LNCaP clone FGC (cell line): ENCODE measurements around the gene DDX20.

Experiments
- DNase-seq: peaks from one replicate; pipeline ENCODE4 v3.0.0-alpha.2; 2011; ENCODE audit warnings: low read depth
- H3K4me3 ChIP-seq: 2 replicates; pipeline ENCODE4 v1.5.1; 2011; ENCODE audit warnings: mild to moderate bottlenecking, low read depth, low read length, control low read depth
- TF ChIP-seq, protein P1 (sequence below): IDR thresholded peaks from 2 replicates; pipeline ENCODE4 v1.5.1; 2012; ENCODE audit warnings: mild to moderate bottlenecking; ENCODE audit not compliant: control insufficient read depth, insufficient read depth; ENCODE audit errors: extremely low read depth

The DDX20 gene

DNA sequence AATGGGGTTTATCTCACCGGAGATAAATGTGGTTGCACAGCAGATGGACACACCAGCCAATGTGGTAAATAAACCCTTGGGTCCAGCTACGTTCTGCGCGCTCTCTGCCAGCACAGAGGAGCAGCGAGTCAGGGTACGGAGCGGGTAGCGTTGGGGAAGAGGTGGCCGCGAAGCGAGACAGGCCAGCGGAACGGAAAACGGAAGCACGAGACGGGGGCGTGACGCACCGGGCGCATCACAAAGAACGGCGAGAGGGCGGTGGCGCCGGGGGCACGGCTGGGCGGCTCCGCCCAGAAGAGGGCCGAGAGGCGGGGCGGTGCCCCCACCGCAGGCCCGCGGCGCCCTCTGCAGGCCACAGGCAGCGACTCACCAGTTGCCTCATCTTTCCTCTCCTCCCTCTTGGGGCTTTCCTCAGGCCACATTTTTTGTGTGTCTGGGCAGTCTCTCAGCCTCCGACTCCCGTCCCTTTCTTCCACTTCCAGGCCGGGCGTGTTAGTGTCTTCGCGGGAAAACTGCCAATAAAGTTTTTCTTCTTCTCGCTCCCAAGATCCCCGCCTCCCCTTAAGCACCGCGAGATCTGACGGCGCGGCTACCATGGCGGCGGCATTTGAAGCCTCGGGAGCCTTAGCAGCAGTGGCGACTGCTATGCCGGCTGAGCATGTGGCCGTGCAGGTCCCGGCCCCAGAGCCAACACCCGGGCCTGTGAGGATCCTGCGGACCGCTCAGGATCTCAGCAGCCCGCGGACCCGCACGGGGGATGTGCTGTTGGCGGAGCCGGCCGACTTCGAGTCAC, at the start of gene DDX20:
DDX20 (plus strand) TSS at position 571 of the 793 bp plus-strand sequence; CDS start at position 595, 24 bp downstream.
- H3K4me3 ChIP-seq, result peak within 1 kb of the TSS; percentile 88
- TF ChIP-seq, protein P1, sequence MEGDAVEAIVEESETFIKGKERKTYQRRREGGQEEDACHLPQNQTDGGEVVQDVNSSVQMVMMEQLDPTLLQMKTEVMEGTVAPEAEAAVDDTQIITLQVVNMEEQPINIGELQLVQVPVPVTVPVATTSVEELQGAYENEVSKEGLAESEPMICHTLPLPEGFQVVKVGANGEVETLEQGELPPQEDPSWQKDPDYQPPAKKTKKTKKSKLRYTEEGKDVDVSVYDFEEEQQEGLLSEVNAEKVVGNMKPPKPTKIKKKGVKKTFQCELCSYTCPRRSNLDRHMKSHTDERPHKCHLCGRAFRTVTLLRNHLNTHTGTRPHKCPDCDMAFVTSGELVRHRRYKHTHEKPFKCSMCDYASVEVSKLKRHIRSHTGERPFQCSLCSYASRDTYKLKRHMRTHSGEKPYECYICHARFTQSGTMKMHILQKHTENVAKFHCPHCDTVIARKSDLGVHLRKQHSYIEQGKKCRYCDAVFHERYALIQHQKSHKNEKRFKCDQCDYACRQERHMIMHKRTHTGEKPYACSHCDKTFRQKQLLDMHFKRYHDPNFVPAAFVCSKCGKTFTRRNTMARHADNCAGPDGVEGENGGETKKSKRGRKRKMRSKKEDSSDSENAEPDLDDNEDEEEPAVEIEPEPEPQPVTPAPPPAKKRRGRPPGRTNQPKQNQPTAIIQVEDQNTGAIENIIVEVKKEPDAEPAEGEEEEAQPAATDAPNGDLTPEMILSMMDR, result peak; percentile 87
- DNase-seq, result peak; percentile 93

DNA sequence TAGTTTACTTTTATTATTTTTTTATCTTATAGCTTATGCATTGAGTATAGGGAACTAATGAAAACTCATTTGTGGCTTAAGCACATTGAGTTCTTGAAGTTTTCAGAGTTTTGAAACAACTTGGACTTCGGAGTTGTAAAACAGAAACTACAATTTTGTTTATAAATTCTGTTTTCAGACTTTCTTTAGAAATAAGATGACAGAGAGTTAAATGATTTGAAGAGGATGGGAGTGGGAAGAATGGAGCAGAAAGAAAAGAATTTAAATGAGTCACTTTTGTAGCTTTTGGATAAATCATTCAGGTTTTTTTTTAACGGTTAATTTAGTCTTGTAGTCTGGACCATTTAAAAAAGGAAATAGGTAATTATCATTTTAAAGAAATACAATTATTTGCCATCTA, 48.8 kb upstream of the DDX20 start:
- TF ChIP-seq, protein P1, result no peak
- DNase-seq, result no peak
- no peak overlapping the region for H3K4me3 ChIP-seq

GRCh38 chr1:111707906-111708305, 47.8 kb upstream of the DDX20 start:
- TF ChIP-seq, protein P1, result no peak
- no peak overlapping the region for H3K4me3 ChIP-seq
- no peak for DNase-seq

GRCh38 chr1:111709986-111710385, 45.7 kb upstream of the DDX20 start:
- H3K4me3 ChIP-seq, result no peak overlapping the region
- DNase-seq, result no peak
- TF ChIP-seq, protein P1, result no peak

GRCh38 chr1:111716333-111716732, 39.4 kb upstream of the DDX20 start:
- no peak overlapping the region for H3K4me3 ChIP-seq
- TF ChIP-seq, protein P1, result no peak
- no peak for DNase-seq

DNA sequence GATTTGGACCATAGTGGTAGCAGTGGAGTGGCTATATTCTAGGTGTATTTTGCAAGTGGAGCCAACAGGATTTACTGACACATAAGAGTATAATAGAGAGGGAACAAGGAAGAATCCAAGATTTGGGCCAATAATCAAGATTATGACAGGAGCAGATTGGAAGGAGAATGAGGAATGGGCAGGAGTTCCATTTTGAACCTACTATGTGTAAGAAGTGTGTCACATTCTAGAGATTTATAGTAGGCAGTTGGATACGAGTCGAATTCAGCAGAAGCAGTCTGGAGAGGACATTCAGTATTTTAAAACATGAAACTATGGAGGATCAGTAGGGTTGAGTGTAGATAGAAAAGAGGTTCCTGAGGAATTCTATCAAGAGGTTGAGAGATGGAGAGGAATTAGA, 38.3 kb upstream of the DDX20 start:
- no peak overlapping the region for H3K4me3 ChIP-seq
- TF ChIP-seq, protein P1, result no peak
- no peak for DNase-seq

DNA sequence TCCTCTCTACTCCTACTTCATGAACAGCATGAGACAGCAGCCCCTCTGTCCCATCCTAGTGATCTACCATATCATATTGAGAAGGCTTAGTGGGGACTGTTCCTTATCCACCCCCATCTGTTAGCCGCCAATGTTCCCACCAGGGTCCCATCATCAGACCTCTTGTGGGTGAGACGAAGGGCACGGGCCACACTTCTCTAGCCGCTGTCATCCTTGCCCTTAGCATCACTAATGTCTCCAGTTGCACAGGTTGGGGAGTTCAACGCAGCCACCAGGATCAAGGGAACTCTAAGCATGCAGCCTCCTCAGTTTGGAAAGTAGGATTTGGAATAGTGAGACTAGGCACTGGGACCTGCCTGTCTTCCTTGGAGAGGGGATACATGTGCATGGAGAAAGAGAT, 36.6 kb upstream of the DDX20 start:
- no peak overlapping the region for H3K4me3 ChIP-seq
- no peak for DNase-seq
- TF ChIP-seq, protein P1, result no peak
